Effector memory CD4-positive, alpha-beta T cell (primary cell): Measurements from ENCODE around the gene BARHL2.

ENCODE experiments used
- DNase-seq, 3 donors: peaks; one replicate each; pipeline ENCODE4 v3.0.0-alpha.2; 2020
- H3K27ac ChIP-seq: 2 replicates; pipeline ENCODE4 v1.7.0; 2013; ENCODE audit warnings: mild to moderate bottlenecking, low read length, moderate library complexity; ENCODE audit not compliant: insufficient read depth, poor library complexity, severe bottlenecking
- H3K27me3 ChIP-seq: replicated peaks from 2 replicates; pipeline ENCODE4 v1.7.0; 2013; ENCODE audit warnings: mild to moderate bottlenecking, low read length; ENCODE audit not compliant: insufficient read depth, control insufficient read depth, poor library complexity, severe bottlenecking
- H3K36me3 ChIP-seq: 2 replicates; pipeline ENCODE4 v1.7.0; 2013; ENCODE audit warnings: mild to moderate bottlenecking, low read length, moderate library complexity; ENCODE audit not compliant: control insufficient read depth, insufficient read depth
- H3K4me1 ChIP-seq: 2 replicates; pipeline ENCODE4 v1.7.0; 2013; ENCODE audit warnings: low read length, mild to moderate bottlenecking; ENCODE audit not compliant: control insufficient read depth, insufficient read depth, poor library complexity, severe bottlenecking
- H3K4me3 ChIP-seq: 2 replicates; pipeline ENCODE4 v1.7.0; 2013; ENCODE audit warnings: low read length, low read depth, mild to moderate bottlenecking; ENCODE audit not compliant: insufficient read depth, poor library complexity, severe bottlenecking
- H3K9me3 ChIP-seq: 2 replicates; pipeline ENCODE4 v1.7.0; 2013; ENCODE audit warnings: mild to moderate bottlenecking, low read length, moderate library complexity; ENCODE audit not compliant: control insufficient read depth
- total RNA-seq, 3 donors: gene quantifications; one replicate each; lab custom pipeline; 2026; lab: John Stamatoyannopoulos, UW

Gene BARHL2
- total RNA-seq: 0 reads per million in 3 donors

GRCh38 chr1:90716552-90717355 is at the start of gene BARHL2:
Gene BARHL2 (minus strand): TSS chr1:90717302. CDS start chr1:90717195, 107 bp downstream.
- Histone ChIP-seq H3K4me3 (peak within 1 kb of the TSS; percentile 27), H3K27ac (no peak within 1 kb of the TSS), H3K9me3 (peaks cover 15% of the 10 kb centered on the region), H3K4me1 (peaks cover 8% of the 10 kb centered on the region), H3K36me3 (no peaks in the 10 kb centered on the region), H3K27me3 (peaks cover 90% of the 10 kb centered on the region)
- no peak for DNase-seq

GRCh38 chr1:90763930-90764329 is 46.8 kb upstream of the BARHL2 start:
- no peak overlapping the region for H3K4me3 ChIP-seq
- H3K9me3 ChIP-seq: no peaks in the 10 kb centered on the region
- H3K36me3 ChIP-seq: no peaks in the 10 kb centered on the region
- H3K27ac ChIP-seq: no peak overlapping the region
- no peaks in the 10 kb centered on the region for H3K4me1 ChIP-seq
- peaks cover 3% of the 10 kb centered on the region for H3K27me3 ChIP-seq
- DNase-seq: no peak

- H3K9me3 ChIP-seq: no peaks in the 10 kb centered on the region
- H3K36me3 ChIP-seq: no peaks in the 10 kb centered on the region
- no peak overlapping the region for H3K27ac ChIP-seq
- DNase-seq: no peak
- H3K27me3 ChIP-seq: peaks cover 3% of the 10 kb centered on the region
- H3K4me3 ChIP-seq: no peak overlapping the region
- no peaks in the 10 kb centered on the region for H3K4me1 ChIP-seq
Observed at GRCh38 chr1:90763506-90763905, 46.4 kb upstream of the BARHL2 start.

- DNase-seq: no peak
- no peak overlapping the region for H3K27ac ChIP-seq
- no peak overlapping the region for H3K4me3 ChIP-seq
- H3K4me1 ChIP-seq: no peaks in the 10 kb centered on the region
- no peaks in the 10 kb centered on the region for H3K36me3 ChIP-seq
- H3K9me3 ChIP-seq: no peaks in the 10 kb centered on the region
- peaks cover 3% of the 10 kb centered on the region for H3K27me3 ChIP-seq
Observed at GRCh38 chr1:90761781-90762589, 44.9 kb upstream of the BARHL2 start.

GRCh38 chr1:90761156-90761555 is 44.1 kb upstream of the BARHL2 start:
- Histone ChIP-seq H3K36me3 (no peaks in the 10 kb centered on the region), H3K4me1 (no peaks in the 10 kb centered on the region), H3K27ac (no peak overlapping the region), H3K27me3 (peaks cover 3% of the 10 kb centered on the region), H3K9me3 (no peaks in the 10 kb centered on the region), H3K4me3 (no peak overlapping the region)
- DNase-seq: no peak

- Histone ChIP-seq H3K4me1 (no peaks in the 10 kb centered on the region), H3K4me3 (no peak overlapping the region), H3K27me3 (no peaks in the 10 kb centered on the region), H3K36me3 (no peaks in the 10 kb centered on the region), H3K9me3 (no peaks in the 10 kb centered on the region), H3K27ac (no peak overlapping the region)
- no peak for DNase-seq
Observed at GRCh38 chr1:90753556-90753955, 36.5 kb upstream of the BARHL2 start.

- H3K36me3 ChIP-seq: no peaks in the 10 kb centered on the region
- H3K27ac ChIP-seq: no peak overlapping the region
- no peak for DNase-seq
- no peak overlapping the region for H3K4me3 ChIP-seq
- H3K4me1 ChIP-seq: no peaks in the 10 kb centered on the region
- no peaks in the 10 kb centered on the region for H3K27me3 ChIP-seq
- H3K9me3 ChIP-seq: no peaks in the 10 kb centered on the region
Observed at GRCh38 chr1:90748668-90749067, 31.6 kb upstream of the BARHL2 start.

GRCh38 chr1:90746857-90747256 is 29.8 kb upstream of the BARHL2 start:
- Histone ChIP-seq H3K27me3 (no peaks in the 10 kb centered on the region), H3K4me3 (no peak overlapping the region), H3K9me3 (no peaks in the 10 kb centered on the region), H3K4me1 (no peaks in the 10 kb centered on the region), H3K27ac (no peak overlapping the region), H3K36me3 (no peaks in the 10 kb centered on the region)
- DNase-seq: no peak

GRCh38 chr1:90745972-90746371 is 28.9 kb upstream of the BARHL2 start:
- Histone ChIP-seq H3K4me1 (no peaks in the 10 kb centered on the region), H3K4me3 (no peak overlapping the region), H3K36me3 (no peaks in the 10 kb centered on the region), H3K27ac (no peak overlapping the region), H3K9me3 (no peaks in the 10 kb centered on the region), H3K27me3 (no peaks in the 10 kb centered on the region)
- no peak for DNase-seq

- no peak for DNase-seq
- peaks cover 40% of the 10 kb centered on the region for H3K27me3 ChIP-seq
- peaks cover 16% of the 10 kb centered on the region for H3K4me1 ChIP-seq
- H3K36me3 ChIP-seq: no peaks in the 10 kb centered on the region
- no peak overlapping the region for H3K27ac ChIP-seq
- H3K9me3 ChIP-seq: no peaks in the 10 kb centered on the region
- H3K4me3 ChIP-seq: no peak overlapping the region
Observed at GRCh38 chr1:90732136-90732535, 15.0 kb upstream of the BARHL2 start.
